Right lobe of liver (tissue), 6 donors: Measurements from ENCODE around the gene LINC01488. TPM values are rescaled to one million over a fixed set of nuclear protein-coding genes. Genes with fewer than 3 reads are reported as not detected.

Source experiments
- ATAC-seq, 4 donors: fragments of 200-7000 bp; cut with Tn5 transposase; one replicate each; pipeline ENCODE4 v1.9.1; 2020; ENCODE audit warnings: mild to moderate bottlenecking in 4 of 4, moderate library complexity in 4 of 4
- DNase-seq, 3 donors: peaks; one replicate each; pipeline ENCODE4 v3.0.0-alpha.2; 2020
- H3K27ac ChIP-seq, 3 donors: fragments of 200-600 bp; one replicate each; pipeline ENCODE4 v1.8.0; 2022
- H3K27me3 ChIP-seq, 2 donors: fragments of 200-600 bp; one replicate each; pipeline ENCODE4 v1.8.0; 2022
- H3K36me3 ChIP-seq, 4 donors: fragments of 200-600 bp; sonication (generic) in 1 of 4; one replicate each; pipeline versions ENCODE4 v1.5.1 to v1.8.0; 2017 to 2022; ENCODE audit warnings: control low read depth in 1 of 4
- H3K4me1 ChIP-seq, 4 donors: fragments of 200-600 bp; sonication (generic) in 1 of 4; one replicate each; pipeline versions ENCODE4 v1.5.1 to v1.8.0; 2017 to 2022; ENCODE audit warnings: control low read depth in 1 of 4
- H3K4me3 ChIP-seq, 3 donors: fragments of 200-600 bp; one replicate each; pipeline ENCODE4 v1.8.0; 2022
- H3K9me3 ChIP-seq, 4 donors: fragments of 200-600 bp; sonication (generic) in 1 of 4; one replicate each; pipeline versions ENCODE4 v1.5.1 to v1.8.0; 2017 to 2022; ENCODE audit warnings: control low read depth in 1 of 4
- CTCF ChIP-seq, 4 donors: fragments of 200-600 bp in 3 of 4; fragments of 450-650 bp in 1 of 4; IDR thresholded peaks; one replicate each; pipeline versions ENCODE4 v1.5.1 to v1.8.0; 2016 to 2022; ENCODE audit warnings: antibody characterized with exemption in 4 of 4, mild to moderate bottlenecking in 2 of 4
- POLR2A ChIP-seq: fragments of 450-650 bp; IDR thresholded peaks from one replicate; pipeline ENCODE4 v1.6.1; 2017; ENCODE audit warnings: antibody characterized with exemption, mild to moderate bottlenecking
- WGBS: methylation state at CpG from one replicate; pipeline ENCODE4 v1.1.6; 2018; ENCODE audit warnings: low coverage, low lambda C conversion rate; ENCODE audit not compliant: insufficient coverage; ENCODE audit errors: missing lambda C conversion rate; 5-methylcytosine and 5-hydroxymethylcytosine counted together
- intact Hi-C, 2 donors: fragments of 100-400 bp; cut with DNase I; formaldehyde crosslinking; loops; one replicate each; pipeline versions ENCODE4 v1.11.2 to v1.14.1; 2022
- total RNA-seq, 6 experiments: library from RNA; depleted of rRNA in 2 of 6; stranded (reverse); fragments of >200 nt in 2 of 6; fragmentation: NEBNext Ultra II Directional in 3 of 6; extraction: Animal tissue kit (Norgen Biotek cat#: 25700) in 3 of 6; gene quantifications; one replicate each; pipeline versions ENCODE4 v1.1.0 to v1.2.4, GENCODE V29; 2016 to 2023
- donor health status: DM: no; HTN: yes; CAD: no.
- donor health status: DM: no; HTN: no; CAD: no.
- donor health status: DM: no; HTN: no; CAD: no.
- donor health status: DM: no; HTN: yes; CAD: no.
- donor health status: DM: no; HTN: yes; CAD: no.

The LINC01488 gene
- total RNA-seq, 6 experiments from 2014 or later: 0.63 to 22.9 (median 1.1) TPM; not detected in 1

GRCh38 chr11:69501121-69501489 is 19.6 kb downstream of the LINC01488 start:
- TF ChIP-seq POLR2A (no peak), CTCF (IDR thresholded peaks at IDR 0.05) (no peak)
- H3K27me3 ChIP-seq: no peaks in the 10 kb centered on the region
- no peak overlapping the region for H3K4me3 ChIP-seq
- H3K9me3 ChIP-seq: no peaks in the 10 kb centered on the region
- no peak for ATAC-seq
- 89% methylated on average over 1 of the region's 1 CpG for WGBS
- no peak overlapping the region for H3K27ac ChIP-seq
- peaks cover 0 to 6% (median 0%) of the 10 kb centered on the region in 4 donors for H3K4me1 ChIP-seq
- DNase-seq: no peak
- intact Hi-C loops: no loop called here
- no peaks in the 10 kb centered on the region for H3K36me3 ChIP-seq

GRCh38 chr11:69501891-69502860 is 20.7 kb downstream of the LINC01488 start:
- WGBS: 83% methylated on average over 8 of the region's 26 CpGs
- TF ChIP-seq CTCF (IDR thresholded peaks at IDR 0.05) (no peak), POLR2A (no peak)
- intact Hi-C loops: no loop called here
- Histone ChIP-seq H3K9me3 (no peaks in the 10 kb centered on the region), H3K36me3 (no peaks in the 10 kb centered on the region), H3K4me3 (no peak overlapping the region), H3K27ac (no peak overlapping the region), H3K4me1 (peaks cover 0 to 2% (median 0%) of the 10 kb centered on the region in 4 donors), H3K27me3 (no peaks in the 10 kb centered on the region)
- ATAC-seq (peak in 1 of 4 donors; percentile 6), DNase-seq (peak in 1 of 3 donors; percentile 52)

GRCh38 chr11:69504127-69504526 is 22.7 kb downstream of the LINC01488 start:
- no peaks in the 10 kb centered on the region for H3K27me3 ChIP-seq
- no peak overlapping the region for H3K4me3 ChIP-seq
- peak in 1 of 3 donors; percentile 36 for DNase-seq
- H3K4me1 ChIP-seq: no peaks in the 10 kb centered on the region
- 80% methylated on average over 3 of the region's 9 CpGs for WGBS
- no peaks in the 10 kb centered on the region for H3K36me3 ChIP-seq
- H3K9me3 ChIP-seq: no peaks in the 10 kb centered on the region
- ATAC-seq: no peak
- no peak overlapping the region for H3K27ac ChIP-seq
- no peak for TF ChIP-seq POLR2A
- TF ChIP-seq CTCF (IDR thresholded peaks at IDR 0.05): no peak
- intact Hi-C loops: no loop called here

GRCh38 chr11:69504576-69505335 is 23.3 kb downstream of the LINC01488 start:
- Histone ChIP-seq H3K9me3 (no peaks in the 10 kb centered on the region), H3K4me1 (no peaks in the 10 kb centered on the region), H3K4me3 (no peak overlapping the region), H3K27ac (no peak overlapping the region), H3K36me3 (no peaks in the 10 kb centered on the region), H3K27me3 (no peaks in the 10 kb centered on the region)
- TF ChIP-seq CTCF (IDR thresholded peaks at IDR 0.05): no peak
- no peak for TF ChIP-seq POLR2A
- WGBS: 94% methylated on average over 3 of the region's 10 CpGs
- intact Hi-C loops: no loop called here
- ATAC-seq (no peak), DNase-seq (no peak)
